LNCaP clone FGC (cell line): ENCODE measurements around the gene TRPM3.

Source experiments
- DNase-seq: peaks from one replicate; pipeline ENCODE4 v3.0.0-alpha.2; 2011; ENCODE audit warnings: low read depth
- H3K4me3 ChIP-seq: 2 replicates; pipeline ENCODE4 v1.5.1; 2011; ENCODE audit warnings: mild to moderate bottlenecking, low read depth, low read length, control low read depth
- TF ChIP-seq, protein P1 (sequence below): IDR thresholded peaks from 2 replicates; pipeline ENCODE4 v1.5.1; 2012; ENCODE audit warnings: mild to moderate bottlenecking; ENCODE audit not compliant: control insufficient read depth, insufficient read depth; ENCODE audit errors: extremely low read depth

TRPM3 gene

DNA sequence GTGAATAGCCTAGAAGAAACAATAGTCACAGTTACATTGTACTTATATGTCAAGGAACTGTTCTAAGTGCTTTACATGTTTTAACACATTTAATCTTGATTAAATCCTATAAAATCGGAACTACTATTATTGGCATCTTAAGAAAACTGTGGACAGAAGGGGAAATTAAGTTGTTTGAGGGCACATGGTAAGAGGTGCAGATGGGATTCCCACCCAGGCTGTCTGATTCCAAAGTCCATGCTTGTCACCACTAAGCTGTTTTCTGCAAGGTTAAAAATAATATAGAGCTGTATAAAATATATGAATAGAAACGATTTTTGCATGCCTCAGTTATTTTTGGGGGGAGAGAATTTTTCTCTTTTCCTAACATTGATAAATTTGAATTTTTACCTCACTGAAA lies 512.4 kb downstream of the TRPM3 start:
- no peak for DNase-seq
- TF ChIP-seq, protein P1, sequence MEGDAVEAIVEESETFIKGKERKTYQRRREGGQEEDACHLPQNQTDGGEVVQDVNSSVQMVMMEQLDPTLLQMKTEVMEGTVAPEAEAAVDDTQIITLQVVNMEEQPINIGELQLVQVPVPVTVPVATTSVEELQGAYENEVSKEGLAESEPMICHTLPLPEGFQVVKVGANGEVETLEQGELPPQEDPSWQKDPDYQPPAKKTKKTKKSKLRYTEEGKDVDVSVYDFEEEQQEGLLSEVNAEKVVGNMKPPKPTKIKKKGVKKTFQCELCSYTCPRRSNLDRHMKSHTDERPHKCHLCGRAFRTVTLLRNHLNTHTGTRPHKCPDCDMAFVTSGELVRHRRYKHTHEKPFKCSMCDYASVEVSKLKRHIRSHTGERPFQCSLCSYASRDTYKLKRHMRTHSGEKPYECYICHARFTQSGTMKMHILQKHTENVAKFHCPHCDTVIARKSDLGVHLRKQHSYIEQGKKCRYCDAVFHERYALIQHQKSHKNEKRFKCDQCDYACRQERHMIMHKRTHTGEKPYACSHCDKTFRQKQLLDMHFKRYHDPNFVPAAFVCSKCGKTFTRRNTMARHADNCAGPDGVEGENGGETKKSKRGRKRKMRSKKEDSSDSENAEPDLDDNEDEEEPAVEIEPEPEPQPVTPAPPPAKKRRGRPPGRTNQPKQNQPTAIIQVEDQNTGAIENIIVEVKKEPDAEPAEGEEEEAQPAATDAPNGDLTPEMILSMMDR = no peak
- H3K4me3 ChIP-seq = no peak overlapping the region

DNA sequence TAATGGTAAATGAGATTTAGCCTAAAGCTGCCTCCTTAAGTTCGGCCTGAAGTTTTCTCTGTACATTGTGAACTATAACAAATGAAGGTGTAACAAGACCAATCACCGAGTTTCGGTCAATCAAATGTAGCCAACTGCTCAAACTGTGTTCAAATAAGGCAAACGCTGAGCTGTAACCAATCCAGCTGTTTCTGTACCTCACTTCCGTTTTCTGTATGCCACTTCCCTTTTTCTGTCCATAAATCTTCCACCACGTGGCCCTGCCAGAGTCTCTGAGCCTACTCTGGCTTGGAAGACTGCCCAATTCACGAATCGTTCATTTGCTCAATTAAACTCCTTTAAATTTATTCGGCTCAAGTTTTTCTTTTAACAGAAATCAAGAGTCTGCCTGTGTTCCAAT lies 513.5 kb downstream of the TRPM3 start:
- TF ChIP-seq, protein P1 = no peak
- H3K4me3 ChIP-seq = no peak overlapping the region
- no peak for DNase-seq

- peak; percentile 42 for DNase-seq
- H3K4me3 ChIP-seq = no peak overlapping the region
- TF ChIP-seq, protein P1 = no peak
These were observed 514.1 kb downstream of the TRPM3 start for GRCh38 chr9:70607329-70607728.

GRCh38 chr9:70603020-70603411 lies 518.4 kb downstream of the TRPM3 start:
- DNase-seq = no peak
- H3K4me3 ChIP-seq = no peak overlapping the region
- TF ChIP-seq, protein P1 = no peak

DNA sequence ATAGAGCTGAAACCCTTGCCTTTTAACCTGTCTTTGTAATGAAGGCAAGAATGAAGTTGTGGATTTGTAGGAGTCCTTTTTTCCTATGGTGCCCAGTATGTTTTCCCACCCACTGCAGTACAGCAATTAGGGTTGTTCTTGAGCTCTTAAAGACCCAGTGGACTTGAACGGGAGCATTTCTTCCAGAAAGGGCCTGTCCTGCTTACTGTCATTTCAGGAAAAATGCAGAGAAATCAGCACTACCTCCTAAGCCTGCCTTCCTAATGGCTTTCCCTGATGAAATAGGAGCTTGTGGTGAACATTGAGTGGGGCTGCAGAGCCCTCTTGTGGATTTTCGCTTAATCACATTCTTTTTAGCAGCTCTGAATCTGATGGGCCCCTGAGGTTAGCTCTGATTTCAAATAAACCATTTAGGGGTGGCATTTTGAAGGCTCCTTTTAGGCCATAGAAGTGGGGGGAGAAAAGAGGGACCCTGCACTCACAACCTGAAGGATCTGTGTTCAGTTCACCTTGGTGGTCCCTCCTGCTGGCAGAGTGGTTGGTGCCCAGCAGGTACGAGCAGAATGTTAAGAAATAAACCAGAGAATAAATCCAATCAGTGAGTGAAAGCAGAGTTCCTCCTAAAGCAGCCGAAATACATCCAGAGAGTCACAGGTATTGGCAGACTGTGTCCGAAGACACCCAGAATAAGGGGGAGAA lies 519.0 kb downstream of the TRPM3 start:
- TF ChIP-seq, protein P1 = peak; percentile 83
- H3K4me3 ChIP-seq = no peak overlapping the region
- DNase-seq = peak; percentile 61

- H3K4me3 ChIP-seq = no peak overlapping the region
- peak; percentile 96 for DNase-seq
- TF ChIP-seq, protein P1 = no peak
These were observed 520.1 kb downstream of the TRPM3 start for GRCh38 chr9:70601000-70601951.
